ENCODE results near the gene TBC1D5. TPM values are rescaled to one million over a fixed set of nuclear protein-coding genes. Genes with fewer than 3 reads are reported as not detected.

TBC1D5 gene
- total RNA-seq, 1 experiment from 2014 or later, result 33.9 TPM

DNA sequence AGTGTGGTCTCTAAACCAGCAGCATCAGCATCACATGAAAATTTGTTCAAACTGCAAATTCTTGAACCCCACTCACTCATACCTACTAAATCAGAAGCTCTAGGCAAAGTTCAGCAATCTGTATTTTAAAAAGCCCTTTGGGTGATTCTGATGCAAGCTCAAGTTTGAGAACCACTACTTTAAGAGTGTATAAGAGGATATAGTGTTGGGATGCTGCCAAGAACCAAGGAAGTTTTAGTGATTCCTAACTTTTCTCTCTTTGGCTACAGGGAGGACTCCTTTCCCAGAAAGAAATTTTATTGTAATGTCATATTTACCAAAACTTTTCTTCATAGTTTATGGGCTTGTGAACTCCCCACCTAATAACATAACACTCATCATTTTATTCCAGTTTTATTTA lies 422.2 kb downstream of the TBC1D5 start (continued):
- TF ChIP-seq, protein P1, sequence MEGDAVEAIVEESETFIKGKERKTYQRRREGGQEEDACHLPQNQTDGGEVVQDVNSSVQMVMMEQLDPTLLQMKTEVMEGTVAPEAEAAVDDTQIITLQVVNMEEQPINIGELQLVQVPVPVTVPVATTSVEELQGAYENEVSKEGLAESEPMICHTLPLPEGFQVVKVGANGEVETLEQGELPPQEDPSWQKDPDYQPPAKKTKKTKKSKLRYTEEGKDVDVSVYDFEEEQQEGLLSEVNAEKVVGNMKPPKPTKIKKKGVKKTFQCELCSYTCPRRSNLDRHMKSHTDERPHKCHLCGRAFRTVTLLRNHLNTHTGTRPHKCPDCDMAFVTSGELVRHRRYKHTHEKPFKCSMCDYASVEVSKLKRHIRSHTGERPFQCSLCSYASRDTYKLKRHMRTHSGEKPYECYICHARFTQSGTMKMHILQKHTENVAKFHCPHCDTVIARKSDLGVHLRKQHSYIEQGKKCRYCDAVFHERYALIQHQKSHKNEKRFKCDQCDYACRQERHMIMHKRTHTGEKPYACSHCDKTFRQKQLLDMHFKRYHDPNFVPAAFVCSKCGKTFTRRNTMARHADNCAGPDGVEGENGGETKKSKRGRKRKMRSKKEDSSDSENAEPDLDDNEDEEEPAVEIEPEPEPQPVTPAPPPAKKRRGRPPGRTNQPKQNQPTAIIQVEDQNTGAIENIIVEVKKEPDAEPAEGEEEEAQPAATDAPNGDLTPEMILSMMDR (IDR thresholded peaks at IDR 0.05 in 2 of 3, conservative IDR thresholded peaks at IDR 0.05 in 1 of 3; ENCODE audit: borderline replicate concordance in 1 of 3, insufficient read depth in 1 of 3, low read depth in 2 of 3, low read length in 2 of 3), result no peak

DNA sequence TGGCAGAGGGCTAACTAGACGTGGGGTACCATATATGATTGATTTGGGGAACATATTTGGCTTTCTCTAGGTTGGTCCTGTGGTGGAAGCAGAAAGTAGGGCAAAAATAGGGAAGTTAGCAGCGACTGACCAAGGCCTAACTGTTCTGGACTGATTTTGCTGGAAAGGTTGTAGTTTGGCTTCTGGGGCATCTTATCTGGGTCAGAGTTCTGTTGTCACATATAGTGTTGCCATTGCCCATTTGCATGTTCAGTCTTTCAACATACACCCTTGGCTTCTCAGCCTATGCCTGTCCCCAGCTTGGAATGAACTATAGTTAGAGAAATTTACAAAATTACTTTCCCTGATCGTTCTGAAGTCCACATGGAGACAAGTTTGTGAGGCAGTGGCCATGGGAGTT lies 426.5 kb downstream of the TBC1D5 start:
- Histone ChIP-seq H2AFZ (ENCODE audit: low read depth, low read length, poor library complexity, severe bottlenecking) (no peak overlapping the region), H3K9me3 (ENCODE audit: control insufficient read depth in 1 of 2, insufficient read depth in 1 of 2, low read depth in 1 of 2, low read length in 2 of 2) (no peaks in the 10 kb centered on the region), H3K9me2 (ENCODE audit: insufficient read depth) (no peaks in the 10 kb centered on the region), H3K36me3 (ENCODE audit: control insufficient read depth in 1 of 2, insufficient read depth in 2 of 2, low read length in 2 of 2) (no peaks in the 10 kb centered on the region), H4K20me1 (ENCODE audit: insufficient read depth) (no peaks in the 10 kb centered on the region), H3K27ac (ENCODE audit: low read depth, low read length) (no peak overlapping the region), H3K9ac (ENCODE audit: low read length) (no peak overlapping the region), H3K4me2 (ENCODE audit: low read length) (no peak overlapping the region), H3K27me3 (ENCODE audit: insufficient read depth, low read length) (no peaks in the 10 kb centered on the region), H3K4me3 (replicated peaks in 1 of 2; ENCODE audit: low read depth in 1 of 2, low read length in 2 of 2) (no peak overlapping the region), H3K79me2 (ENCODE audit: insufficient read depth, low read length) (no peaks in the 10 kb centered on the region), H3K4me1 (ENCODE audit: control insufficient read depth in 1 of 2, insufficient read depth in 2 of 2, low read length in 2 of 2) (no peaks in the 10 kb centered on the region)
- RAD21 ChIA-PET (ENCODE audit: low non-redundant PET in 1 of 2, low total read pairs in 2 of 2, uncharacterized antibody in 2 of 2, unreplicated experiment in 2 of 2), result no interaction called here
- TF ChIP-seq POLR2AphosphoS5 (IDR thresholded peaks at IDR 0.05; ENCODE audit: low read depth, low read length) (no peak), EZH2phosphoT487 (IDR thresholded peaks at IDR 0.05; ENCODE audit: borderline replicate concordance) (no peak), CEBPB (IDR thresholded peaks at IDR 0.05; ENCODE audit: low read depth) (no peak), YY1 (IDR thresholded peaks at IDR 0.05; ENCODE audit: extremely low read depth, insufficient replicate concordance, low read depth, low read length) (no peak), ZFX (IDR thresholded peaks at IDR 0.05) (no peak)
- TF ChIP-seq, protein P2, sequence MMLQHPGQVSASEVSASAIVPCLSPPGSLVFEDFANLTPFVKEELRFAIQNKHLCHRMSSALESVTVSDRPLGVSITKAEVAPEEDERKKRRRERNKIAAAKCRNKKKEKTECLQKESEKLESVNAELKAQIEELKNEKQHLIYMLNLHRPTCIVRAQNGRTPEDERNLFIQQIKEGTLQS (IDR thresholded peaks at IDR 0.05), result no peak
- POLR2A ChIA-PET, result interaction anchor here (0.6 kb wide), 1 partner anchor 92 kb away, joined by 3 read pairs; no protein-coding TSS in a partner anchor
- CTCF ChIA-PET, result no interaction called here
- no TSS peak for BruUV-seq (replicated peaks)
- DNase-seq (ENCODE audit: low read depth, low spot score), result no peak
- intact Hi-C loops (cut with micrococcal nuclease), result no loop called here
- ATAC-seq, result no peak

Measured in HCT116 (cell line).